ENCODE data around the gene BCAT1. TPM values are rescaled to one million over a fixed set of nuclear protein-coding genes. Genes with fewer than 3 reads are reported as not detected.

The BCAT1 gene
- total and polyA plus RNA-seq, 2 experiments from 2014 or later = 53.6 to 181 TPM

- Mint-ChIP-seq H3K27me3 (ENCODE audit: insufficient read depth, low read depth, poor library complexity) (no peaks in the 10 kb centered on the region), H3K27ac (no peak overlapping the region), H3K36me3 (ENCODE audit: low read depth) (peaks cover 11% of the 10 kb centered on the region), H3K9me3 (peaks cover 14% of the 10 kb centered on the region), H3K4me3 (no peak overlapping the region), H3K4me1 (no peaks in the 10 kb centered on the region)
- Histone ChIP-seq H3K9me2 (ENCODE audit: insufficient read depth) (no peaks in the 10 kb centered on the region), H4K20me1 (replicated peaks; ENCODE audit: insufficient read depth) (no peaks in the 10 kb centered on the region), H3K27ac (ENCODE audit: low read depth) (no peak overlapping the region), H2AFZ (no peak overlapping the region), H3K27me3 (ENCODE audit: insufficient read depth) (no peaks in the 10 kb centered on the region), H3F3A (replicated peaks; ENCODE audit: low read depth) (no peaks in the 10 kb centered on the region), H3K4me1 (ENCODE audit: insufficient read depth) (no peaks in the 10 kb centered on the region), H3K4me3 (no peak overlapping the region), H3K79me2 (replicated peaks; ENCODE audit: insufficient read depth) (no peaks in the 10 kb centered on the region), H3K36me3 (ENCODE audit: insufficient read depth) (no peaks in the 10 kb centered on the region), H3K4me2 (no peak overlapping the region)
- DNase-seq (ENCODE audit: low spot score) (no peak), ATAC-seq (no peak)
- TF ChIP-seq ZNF114 (CRISPR knock-in tag; IDR thresholded peaks at IDR 0.05) = no peak
- TF ChIP-seq CREB1 (CRISPR knock-in tag; IDR thresholded peaks at IDR 0.05; ENCODE audit: low read depth) = no peak
- no peak for TF ChIP-seq EZH2 (IDR thresholded peaks at IDR 0.05; ENCODE audit: low read depth, unreplicated experiment)
- no peak for TF ChIP-seq STAT1 (IDR thresholded peaks at IDR 0.05; ENCODE audit: unreplicated experiment)
- TF ChIP-seq POLR2AphosphoS5 (IDR thresholded peaks at IDR 0.05; ENCODE audit: low read depth) = no peak
- no peak for TF ChIP-seq EZH2phosphoT487 (IDR thresholded peaks at IDR 0.05; ENCODE audit: unreplicated experiment)
- TF ChIP-seq ZNF331 (CRISPR knock-in tag; IDR thresholded peaks at IDR 0.05; ENCODE audit: low read depth) = no peak
- no peak for TF ChIP-seq JUNB (IDR thresholded peaks at IDR 0.05; ENCODE audit: unreplicated experiment)
- no peak for TF ChIP-seq ZNF462 (CRISPR knock-in tag; IDR thresholded peaks at IDR 0.05)
- TF ChIP-seq REST (IDR thresholded peaks at IDR 0.05; ENCODE audit: unreplicated experiment) = no peak
- no peak for TF ChIP-seq CTCF (conservative IDR thresholded peaks at IDR 0.05; ENCODE audit: low read depth in 2 of 2)
- TF ChIP-seq ETS1 (IDR thresholded peaks at IDR 0.05) = no peak
- TF ChIP-seq NANOG (IDR thresholded peaks at IDR 0.05; ENCODE audit: borderline replicate concordance) = no peak
Measured at GRCh38 chr12:24798335-24798734, 150.6 kb downstream of the BCAT1 start.
